ENCODE results near the gene ACOX3.

Gene ACOX3

GRCh38 chr4:8465615-8466611 is 25.4 kb upstream of the ACOX3 start:
- no peak for TF ChIP-seq CTCF (IDR thresholded peaks at IDR 0.05; ENCODE audit: insufficient read depth, low read depth, low read length, missing control alignments)
- H3K4me3 ChIP-seq (ENCODE audit: low read length): no peak overlapping the region
- no peak for DNase-seq (ENCODE audit: low read depth)

- H3K4me3 ChIP-seq (ENCODE audit: low read length): no peak overlapping the region
- TF ChIP-seq CTCF (IDR thresholded peaks at IDR 0.05; ENCODE audit: insufficient read depth, low read depth, low read length, missing control alignments): no peak
- DNase-seq (ENCODE audit: low read depth): no peak
Observed at GRCh38 chr4:8464381-8464780, 23.9 kb upstream of the ACOX3 start.

- no peak for TF ChIP-seq CTCF (IDR thresholded peaks at IDR 0.05; ENCODE audit: insufficient read depth, low read depth, low read length, missing control alignments)
Observed at GRCh38 chr4:8463811-8464210, 23.3 kb upstream of the ACOX3 start.

GRCh38 chr4:8461616-8462015 is 21.1 kb upstream of the ACOX3 start:
- no peak for DNase-seq (ENCODE audit: low read depth)
- TF ChIP-seq CTCF (IDR thresholded peaks at IDR 0.05; ENCODE audit: insufficient read depth, low read depth, low read length, missing control alignments): no peak
- H3K4me3 ChIP-seq (ENCODE audit: low read length): no peak overlapping the region

More at GRCh38 chr4:8463811-8464210, 23.3 kb upstream of the ACOX3 start:
- no peak for DNase-seq (ENCODE audit: low read depth)
- H3K4me3 ChIP-seq (ENCODE audit: low read length): no peak overlapping the region

GRCh38 chr4:8461086-8461485 is 20.6 kb upstream of the ACOX3 start:
- no peak for TF ChIP-seq CTCF (IDR thresholded peaks at IDR 0.05; ENCODE audit: insufficient read depth, low read depth, low read length, missing control alignments)
- no peak overlapping the region for H3K4me3 ChIP-seq (ENCODE audit: low read length)
- DNase-seq (ENCODE audit: low read depth): no peak

GRCh38 chr4:8459867-8460445 is 19.4 kb upstream of the ACOX3 start:
- peak; percentile 46 for DNase-seq (ENCODE audit: low read depth)
- H3K4me3 ChIP-seq (ENCODE audit: low read length): no peak overlapping the region
- no peak for TF ChIP-seq CTCF (IDR thresholded peaks at IDR 0.05; ENCODE audit: insufficient read depth, low read depth, low read length, missing control alignments)
